GM18520 (cell line): ENCODE data around the gene CBX1.
"Not testable (repeated sequence)": the region's sequence is repeated elsewhere in the genome, so short reads cannot be mapped to it uniquely, and the experiment has no call there.

ENCODE experiments used
- ATAC-seq: cut with Tn5 transposase; IDR thresholded peaks from one replicate; pipeline ENCODE4 v1.9.1; 2021; ENCODE audit not compliant: unreplicated experiment

Gene CBX1

GRCh38 chr17:48123776-48124388 is 22.6 kb upstream of the CBX1 start:
- no peak for ATAC-seq

- ATAC-seq = no peak
Observed at GRCh38 chr17:48123111-48123510, 21.8 kb upstream of the CBX1 start.

GRCh38 chr17:48122665-48123045 is 21.4 kb upstream of the CBX1 start:
- ATAC-seq = no peak

GRCh38 chr17:48121923-48122664 is 20.8 kb upstream of the CBX1 start:
- no peak for ATAC-seq

- no peak for ATAC-seq
Observed at GRCh38 chr17:48113201-48113676, 12.0 kb upstream of the CBX1 start.

GRCh38 chr17:48111937-48112241 is 10.6 kb upstream of the CBX1 start:
- no peak for ATAC-seq

- no peak for ATAC-seq
Observed at GRCh38 chr17:48110761-48111160, 9.5 kb upstream of the CBX1 start.

GRCh38 chr17:48107137-48108055 is 6.1 kb upstream of the CBX1 start, which contains the start of gene SNX11:
Gene SNX11, plus strand, starts transcription at chr17:48107766. Its CDS starts 4,278 bp downstream, at chr17:48112044.
- peak; percentile 67 for ATAC-seq

GRCh38 chr17:48106802-48107136 is 5.5 kb upstream of the CBX1 start:
- no peak for ATAC-seq

- ATAC-seq = no peak
Observed at GRCh38 chr17:48104440-48104839, 3.2 kb upstream of the CBX1 start.

- no peak for ATAC-seq
Observed at GRCh38 chr17:48102798-48103715, 1.8 kb upstream of the CBX1 start.

GRCh38 chr17:48102043-48102750 is 919 bp upstream of the CBX1 start:
- no peak for ATAC-seq

GRCh38 chr17:48100591-48101011 is 677 bp downstream of the CBX1 start:
- no peak for ATAC-seq

- ATAC-seq = no peak
Observed at GRCh38 chr17:48100160-48100559, 1.1 kb downstream of the CBX1 start.

GRCh38 chr17:48095611-48096010 is 5.7 kb downstream of the CBX1 start:
- ATAC-seq = no peak

GRCh38 chr17:48093341-48094045 is 7.8 kb downstream of the CBX1 start:
- no peak for ATAC-seq

- no peak for ATAC-seq
Observed at GRCh38 chr17:48084932-48085331, 16.3 kb downstream of the CBX1 start.

- ATAC-seq = no peak
Observed at GRCh38 chr17:48081858-48082257, 19.4 kb downstream of the CBX1 start.

- not testable (repeated sequence) for ATAC-seq
Observed at GRCh38 chr17:48077152-48077551, 24.1 kb downstream of the CBX1 start.
